Testis (tissue), 3 donors: Measurements from ENCODE around the gene SLC30A4. TPM values are rescaled to one million over a fixed set of nuclear protein-coding genes. Genes with fewer than 3 reads are reported as not detected.
A peak's percentile ranks its signal among the peaks of the same experiment; 100 is the strongest.

Experiments
- DNase-seq: peaks from one replicate; pipeline ENCODE4 v3.0.0-alpha.2; 2019
- H3K27ac ChIP-seq, 2 donors: fragments of 200-600 bp; sonication (generic); one replicate each; pipeline ENCODE4 v1.5.1; 2019
- H3K27me3 ChIP-seq: fragments of 200-600 bp; sonication (generic); one replicate; pipeline ENCODE4 v1.5.1; 2019
- H3K36me3 ChIP-seq: fragments of 200-600 bp; sonication (generic); one replicate; pipeline ENCODE4 v1.5.1; 2017; ENCODE audit warnings: low read depth; ENCODE audit errors: missing control alignments
- H3K4me1 ChIP-seq: fragments of 200-600 bp; sonication (generic); one replicate; pipeline ENCODE4 v1.5.1; 2019
- H3K4me3 ChIP-seq, 2 donors: fragments of 200-600 bp; sonication (generic); one replicate each; pipeline ENCODE4 v1.5.1; 2017 to 2019
- H3K9me3 ChIP-seq: fragments of 200-600 bp; sonication (generic); one replicate; pipeline ENCODE4 v1.5.1; 2017
- POLR2A ChIP-seq: fragments of 450-650 bp; IDR thresholded peaks from one replicate; pipeline ENCODE4 v1.6.1; 2017; ENCODE audit warnings: antibody characterized with exemption, mild to moderate bottlenecking, moderate library complexity
- WGBS, 2 donors: methylation state at CpG; one replicate each; pipeline ENCODE4 v1.1.5; 2018; 5-methylcytosine and 5-hydroxymethylcytosine counted together
- intact Hi-C: fragments of 100-400 bp; cut with DNase I; formaldehyde crosslinking; loops from one replicate; pipeline ENCODE4 v1.15.1; 2023; ENCODE audit warnings: low total_unique reads
- polyA plus RNA-seq: library from polyadenylated mRNA; stranded (reverse); fragments of 350-450 nt; fragmentation: Illumina TruSeq; extraction: RNeasy Lipid Tissue Mini Kit (QIAGEN cat#74804); gene quantifications from one replicate; pipeline ENCODE4 v1.2.3, GENCODE V29; 2014; ENCODE audit warnings: low read depth, low replicate concordance; ENCODE audit not compliant: insufficient read depth
- total RNA-seq, 2 donors: library from RNA; depleted of rRNA; stranded (reverse); fragments of >200 nt; gene quantifications; one replicate each; pipeline ENCODE4 v1.2.3, GENCODE V29; 2016
- TF ChIP-seq, protein P1 (sequence below), 3 experiments: fragments of 450-650 bp in 2 of 3; fragments of 200-600 bp in 1 of 3; sonication (generic) in 1 of 3; IDR thresholded peaks; one replicate each; pipeline ENCODE4 v1.5.1; 2016 to 2019; ENCODE audit warnings: antibody characterized with exemption in 3 of 3, mild to moderate bottlenecking in 2 of 3, moderate library complexity in 1 of 3

SLC30A4 gene
- total and polyA plus RNA-seq, 3 donors from 2014 or later = 18.8 to 32.6 (median 28.1) TPM

GRCh38 chr15:45549541-45550220 lies 27.1 kb upstream of the SLC30A4 start:
- H3K36me3 ChIP-seq = no peaks in the 10 kb centered on the region
- no peak for TF ChIP-seq POLR2A
- TF ChIP-seq, protein P1, sequence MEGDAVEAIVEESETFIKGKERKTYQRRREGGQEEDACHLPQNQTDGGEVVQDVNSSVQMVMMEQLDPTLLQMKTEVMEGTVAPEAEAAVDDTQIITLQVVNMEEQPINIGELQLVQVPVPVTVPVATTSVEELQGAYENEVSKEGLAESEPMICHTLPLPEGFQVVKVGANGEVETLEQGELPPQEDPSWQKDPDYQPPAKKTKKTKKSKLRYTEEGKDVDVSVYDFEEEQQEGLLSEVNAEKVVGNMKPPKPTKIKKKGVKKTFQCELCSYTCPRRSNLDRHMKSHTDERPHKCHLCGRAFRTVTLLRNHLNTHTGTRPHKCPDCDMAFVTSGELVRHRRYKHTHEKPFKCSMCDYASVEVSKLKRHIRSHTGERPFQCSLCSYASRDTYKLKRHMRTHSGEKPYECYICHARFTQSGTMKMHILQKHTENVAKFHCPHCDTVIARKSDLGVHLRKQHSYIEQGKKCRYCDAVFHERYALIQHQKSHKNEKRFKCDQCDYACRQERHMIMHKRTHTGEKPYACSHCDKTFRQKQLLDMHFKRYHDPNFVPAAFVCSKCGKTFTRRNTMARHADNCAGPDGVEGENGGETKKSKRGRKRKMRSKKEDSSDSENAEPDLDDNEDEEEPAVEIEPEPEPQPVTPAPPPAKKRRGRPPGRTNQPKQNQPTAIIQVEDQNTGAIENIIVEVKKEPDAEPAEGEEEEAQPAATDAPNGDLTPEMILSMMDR (IDR thresholded peaks at IDR 0.05) = no peak
- peak overlapping the region; percentile 32 to 43 for H3K4me3 ChIP-seq
- no peaks in the 10 kb centered on the region for H3K27me3 ChIP-seq
- WGBS, 2 donors = 76 to 80% methylated on average over 9 of the region's 9 CpGs
- no peak for DNase-seq
- H3K27ac ChIP-seq = peak overlapping the region in 1 of 2 donors; percentile 30
- H3K4me1 ChIP-seq = no peaks in the 10 kb centered on the region
- intact Hi-C loops = no loop called here
- H3K9me3 ChIP-seq = no peaks in the 10 kb centered on the region

DNA sequence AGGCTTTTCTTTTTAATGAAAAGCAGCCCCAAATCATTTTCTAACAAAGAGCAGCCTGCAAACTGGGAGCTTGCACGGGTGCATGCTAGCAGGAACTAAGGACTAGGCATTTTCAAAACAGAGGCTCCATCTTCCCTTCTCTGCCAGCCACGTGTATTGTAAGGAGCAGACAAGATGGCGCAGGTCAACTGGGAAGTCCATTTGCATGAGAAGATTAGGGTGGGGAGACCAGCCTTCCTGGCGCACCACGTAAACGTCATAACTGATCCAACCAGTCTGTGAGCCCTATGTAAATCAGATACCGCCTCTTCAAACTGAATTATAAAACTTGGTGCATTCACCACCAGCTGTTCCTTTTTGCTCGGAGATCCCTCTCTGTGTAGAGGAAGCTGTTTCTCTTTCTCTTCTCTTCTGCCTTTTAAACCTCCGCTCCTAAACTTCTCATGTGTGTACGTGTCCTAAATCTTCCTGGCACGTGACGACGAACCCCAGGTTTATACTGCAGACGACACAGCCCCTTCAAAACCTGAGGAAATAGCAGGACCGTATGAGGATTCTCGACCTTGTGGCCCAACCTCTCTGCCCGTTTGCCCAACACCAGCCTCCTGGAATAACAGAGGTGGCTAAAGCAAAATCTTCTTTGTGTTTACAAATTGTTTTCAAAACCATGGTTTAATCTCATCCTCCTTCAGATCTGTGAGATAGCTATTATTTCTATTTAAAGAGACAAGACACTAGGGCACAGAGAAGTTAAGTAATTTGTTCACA lies 26.4 kb upstream of the SLC30A4 start:
- TF ChIP-seq, protein P1 (IDR thresholded peaks at IDR 0.05) = no peak
- no peak for TF ChIP-seq POLR2A
- Histone ChIP-seq H3K4me1 (no peaks in the 10 kb centered on the region), H3K4me3 (peak overlapping the region; percentile 32 to 43)

GRCh38 chr15:45546789-45547188 lies 24.2 kb upstream of the SLC30A4 start:
- no peak for TF ChIP-seq POLR2A
- TF ChIP-seq, protein P1 (IDR thresholded peaks at IDR 0.05) = no peak
- Histone ChIP-seq H3K36me3 (no peaks in the 10 kb centered on the region), H3K27ac (no peak overlapping the region), H3K9me3 (no peaks in the 10 kb centered on the region), H3K4me3 (no peak overlapping the region), H3K27me3 (no peaks in the 10 kb centered on the region), H3K4me1 (no peaks in the 10 kb centered on the region)
- intact Hi-C loops = no loop called here
- WGBS, 2 donors = 86 to 90% methylated on average over 7 of the region's 7 CpGs
- DNase-seq = no peak

More for the DNA sequence above, 26.4 kb upstream of the SLC30A4 start:
- H3K36me3 ChIP-seq = no peaks in the 10 kb centered on the region
- H3K27ac ChIP-seq = peak overlapping the region in 1 of 2 donors; percentile 30
- 54 to 65% methylated on average over 14 to 17 of the region's 17 CpGs for WGBS, 2 donors
- intact Hi-C loops = no loop called here
- H3K9me3 ChIP-seq = no peaks in the 10 kb centered on the region
- no peaks in the 10 kb centered on the region for H3K27me3 ChIP-seq
- DNase-seq = peak; percentile 62

- no peaks in the 10 kb centered on the region for H3K4me1 ChIP-seq
- TF ChIP-seq, protein P1 (IDR thresholded peaks at IDR 0.05) = no peak
- TF ChIP-seq POLR2A = no peak
Measured at GRCh38 chr15:45544266-45545023, 21.9 kb upstream of the SLC30A4 start.

More at GRCh38 chr15:45544266-45545023, 21.9 kb upstream of the SLC30A4 start:
- Histone ChIP-seq H3K4me3 (no peak overlapping the region), H3K9me3 (no peaks in the 10 kb centered on the region), H3K27me3 (no peaks in the 10 kb centered on the region), H3K36me3 (no peaks in the 10 kb centered on the region), H3K27ac (no peak overlapping the region)
- intact Hi-C loops = no loop called here
- 88 to 90% methylated on average over 4 of the region's 4 CpGs for WGBS, 2 donors
- no peak for DNase-seq
